Measurements from ENCODE around the gene PAX7. TPM values are rescaled to one million over a fixed set of nuclear protein-coding genes. Genes with fewer than 3 reads are reported as not detected.

Gene PAX7
- total RNA-seq, 1 experiment from 2014 or later: 0.24 TPM

DNA sequence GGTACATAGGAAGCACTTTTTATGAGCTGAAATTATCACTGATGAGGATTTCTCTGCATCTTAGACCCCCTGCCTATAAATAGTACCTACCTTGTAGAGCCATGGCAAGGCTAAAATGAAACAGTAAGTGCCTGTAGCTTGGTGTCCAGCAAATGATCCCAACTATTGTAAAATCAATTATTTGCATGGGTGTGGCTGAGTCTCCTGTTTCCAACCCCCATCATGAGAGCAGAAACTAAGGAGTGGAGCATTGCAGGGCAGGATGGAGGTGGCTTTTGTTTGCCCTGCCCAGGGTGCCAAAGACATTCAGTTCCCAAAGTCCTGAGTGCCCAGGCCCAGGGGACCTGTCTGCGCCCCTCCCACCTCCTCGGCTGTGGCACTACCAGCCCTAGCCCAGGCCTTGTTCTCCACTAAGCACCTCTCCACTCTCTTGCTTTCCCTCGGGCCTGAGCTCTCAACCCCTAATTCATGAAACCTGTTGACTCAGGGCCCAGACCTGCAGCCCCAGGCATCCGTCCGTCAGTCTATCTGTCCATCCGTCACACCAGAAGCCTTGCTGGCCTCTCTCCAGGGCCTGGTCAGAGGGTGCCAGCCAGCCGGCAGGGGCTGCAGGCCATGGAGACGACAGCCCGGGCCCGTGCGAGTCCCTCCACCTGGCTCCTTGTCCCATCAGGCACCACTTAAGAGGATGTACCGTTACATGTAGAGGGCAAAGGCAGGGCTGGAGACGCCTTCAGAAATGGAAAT, 39.6 kb downstream of the PAX7 start (continued):
- TF ChIP-seq, protein P1, sequence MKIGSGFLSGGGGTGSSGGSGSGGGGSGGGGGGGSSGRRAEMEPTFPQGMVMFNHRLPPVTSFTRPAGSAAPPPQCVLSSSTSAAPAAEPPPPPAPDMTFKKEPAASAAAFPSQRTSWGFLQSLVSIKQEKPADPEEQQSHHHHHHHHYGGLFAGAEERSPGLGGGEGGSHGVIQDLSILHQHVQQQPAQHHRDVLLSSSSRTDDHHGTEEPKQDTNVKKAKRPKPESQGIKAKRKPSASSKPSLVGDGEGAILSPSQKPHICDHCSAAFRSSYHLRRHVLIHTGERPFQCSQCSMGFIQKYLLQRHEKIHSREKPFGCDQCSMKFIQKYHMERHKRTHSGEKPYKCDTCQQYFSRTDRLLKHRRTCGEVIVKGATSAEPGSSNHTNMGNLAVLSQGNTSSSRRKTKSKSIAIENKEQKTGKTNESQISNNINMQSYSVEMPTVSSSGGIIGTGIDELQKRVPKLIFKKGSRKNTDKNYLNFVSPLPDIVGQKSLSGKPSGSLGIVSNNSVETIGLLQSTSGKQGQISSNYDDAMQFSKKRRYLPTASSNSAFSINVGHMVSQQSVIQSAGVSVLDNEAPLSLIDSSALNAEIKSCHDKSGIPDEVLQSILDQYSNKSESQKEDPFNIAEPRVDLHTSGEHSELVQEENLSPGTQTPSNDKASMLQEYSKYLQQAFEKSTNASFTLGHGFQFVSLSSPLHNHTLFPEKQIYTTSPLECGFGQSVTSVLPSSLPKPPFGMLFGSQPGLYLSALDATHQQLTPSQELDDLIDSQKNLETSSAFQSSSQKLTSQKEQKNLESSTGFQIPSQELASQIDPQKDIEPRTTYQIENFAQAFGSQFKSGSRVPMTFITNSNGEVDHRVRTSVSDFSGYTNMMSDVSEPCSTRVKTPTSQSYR (CRISPR knock-in tag; IDR thresholded peaks at IDR 0.05): no peak
- TF ChIP-seq ETV6 (CRISPR knock-in tag; IDR thresholded peaks at IDR 0.05): no peak
- TF ChIP-seq EMX1 (CRISPR knock-in tag; IDR thresholded peaks at IDR 0.05): no peak
- no peak for TF ChIP-seq TEAD1 (CRISPR knock-in tag; IDR thresholded peaks at IDR 0.05)
- TF ChIP-seq RELA (CRISPR knock-in tag; IDR thresholded peaks at IDR 0.05; ENCODE audit: borderline replicate concordance): no peak
- TF ChIP-seq IRF2 (CRISPR knock-in tag; IDR thresholded peaks at IDR 0.05; ENCODE audit: borderline replicate concordance, low read depth): no peak
- no peak for TF ChIP-seq NFE2L1 (CRISPR knock-in tag; IDR thresholded peaks at IDR 0.05)
- TF ChIP-seq HMGA2 (CRISPR knock-in tag; IDR thresholded peaks at IDR 0.05): no peak
- TF ChIP-seq, protein P2, sequence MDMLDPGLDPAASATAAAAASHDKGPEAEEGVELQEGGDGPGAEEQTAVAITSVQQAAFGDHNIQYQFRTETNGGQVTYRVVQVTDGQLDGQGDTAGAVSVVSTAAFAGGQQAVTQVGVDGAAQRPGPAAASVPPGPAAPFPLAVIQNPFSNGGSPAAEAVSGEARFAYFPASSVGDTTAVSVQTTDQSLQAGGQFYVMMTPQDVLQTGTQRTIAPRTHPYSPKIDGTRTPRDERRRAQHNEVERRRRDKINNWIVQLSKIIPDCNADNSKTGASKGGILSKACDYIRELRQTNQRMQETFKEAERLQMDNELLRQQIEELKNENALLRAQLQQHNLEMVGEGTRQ (CRISPR knock-in tag; IDR thresholded peaks at IDR 0.05): no peak
- TF ChIP-seq, protein P3, sequence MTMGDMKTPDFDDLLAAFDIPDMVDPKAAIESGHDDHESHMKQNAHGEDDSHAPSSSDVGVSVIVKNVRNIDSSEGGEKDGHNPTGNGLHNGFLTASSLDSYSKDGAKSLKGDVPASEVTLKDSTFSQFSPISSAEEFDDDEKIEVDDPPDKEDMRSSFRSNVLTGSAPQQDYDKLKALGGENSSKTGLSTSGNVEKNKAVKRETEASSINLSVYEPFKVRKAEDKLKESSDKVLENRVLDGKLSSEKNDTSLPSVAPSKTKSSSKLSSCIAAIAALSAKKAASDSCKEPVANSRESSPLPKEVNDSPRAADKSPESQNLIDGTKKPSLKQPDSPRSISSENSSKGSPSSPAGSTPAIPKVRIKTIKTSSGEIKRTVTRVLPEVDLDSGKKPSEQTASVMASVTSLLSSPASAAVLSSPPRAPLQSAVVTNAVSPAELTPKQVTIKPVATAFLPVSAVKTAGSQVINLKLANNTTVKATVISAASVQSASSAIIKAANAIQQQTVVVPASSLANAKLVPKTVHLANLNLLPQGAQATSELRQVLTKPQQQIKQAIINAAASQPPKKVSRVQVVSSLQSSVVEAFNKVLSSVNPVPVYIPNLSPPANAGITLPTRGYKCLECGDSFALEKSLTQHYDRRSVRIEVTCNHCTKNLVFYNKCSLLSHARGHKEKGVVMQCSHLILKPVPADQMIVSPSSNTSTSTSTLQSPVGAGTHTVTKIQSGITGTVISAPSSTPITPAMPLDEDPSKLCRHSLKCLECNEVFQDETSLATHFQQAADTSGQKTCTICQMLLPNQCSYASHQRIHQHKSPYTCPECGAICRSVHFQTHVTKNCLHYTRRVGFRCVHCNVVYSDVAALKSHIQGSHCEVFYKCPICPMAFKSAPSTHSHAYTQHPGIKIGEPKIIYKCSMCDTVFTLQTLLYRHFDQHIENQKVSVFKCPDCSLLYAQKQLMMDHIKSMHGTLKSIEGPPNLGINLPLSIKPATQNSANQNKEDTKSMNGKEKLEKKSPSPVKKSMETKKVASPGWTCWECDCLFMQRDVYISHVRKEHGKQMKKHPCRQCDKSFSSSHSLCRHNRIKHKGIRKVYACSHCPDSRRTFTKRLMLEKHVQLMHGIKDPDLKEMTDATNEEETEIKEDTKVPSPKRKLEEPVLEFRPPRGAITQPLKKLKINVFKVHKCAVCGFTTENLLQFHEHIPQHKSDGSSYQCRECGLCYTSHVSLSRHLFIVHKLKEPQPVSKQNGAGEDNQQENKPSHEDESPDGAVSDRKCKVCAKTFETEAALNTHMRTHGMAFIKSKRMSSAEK (CRISPR knock-in tag; IDR thresholded peaks at IDR 0.05; ENCODE audit: borderline replicate concordance): no peak
- TF ChIP-seq, protein P4, sequence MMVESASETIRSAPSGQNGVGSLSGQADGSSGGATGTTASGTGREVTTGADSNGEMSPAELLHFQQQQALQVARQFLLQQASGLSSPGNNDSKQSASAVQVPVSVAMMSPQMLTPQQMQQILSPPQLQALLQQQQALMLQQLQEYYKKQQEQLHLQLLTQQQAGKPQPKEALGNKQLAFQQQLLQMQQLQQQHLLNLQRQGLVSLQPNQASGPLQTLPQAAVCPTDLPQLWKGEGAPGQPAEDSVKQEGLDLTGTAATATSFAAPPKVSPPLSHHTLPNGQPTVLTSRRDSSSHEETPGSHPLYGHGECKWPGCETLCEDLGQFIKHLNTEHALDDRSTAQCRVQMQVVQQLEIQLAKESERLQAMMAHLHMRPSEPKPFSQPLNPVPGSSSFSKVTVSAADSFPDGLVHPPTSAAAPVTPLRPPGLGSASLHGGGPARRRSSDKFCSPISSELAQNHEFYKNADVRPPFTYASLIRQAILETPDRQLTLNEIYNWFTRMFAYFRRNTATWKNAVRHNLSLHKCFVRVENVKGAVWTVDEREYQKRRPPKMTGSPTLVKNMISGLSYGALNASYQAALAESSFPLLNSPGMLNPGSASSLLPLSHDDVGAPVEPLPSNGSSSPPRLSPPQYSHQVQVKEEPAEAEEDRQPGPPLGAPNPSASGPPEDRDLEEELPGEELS (CRISPR knock-in tag; IDR thresholded peaks at IDR 0.05): no peak

DNA sequence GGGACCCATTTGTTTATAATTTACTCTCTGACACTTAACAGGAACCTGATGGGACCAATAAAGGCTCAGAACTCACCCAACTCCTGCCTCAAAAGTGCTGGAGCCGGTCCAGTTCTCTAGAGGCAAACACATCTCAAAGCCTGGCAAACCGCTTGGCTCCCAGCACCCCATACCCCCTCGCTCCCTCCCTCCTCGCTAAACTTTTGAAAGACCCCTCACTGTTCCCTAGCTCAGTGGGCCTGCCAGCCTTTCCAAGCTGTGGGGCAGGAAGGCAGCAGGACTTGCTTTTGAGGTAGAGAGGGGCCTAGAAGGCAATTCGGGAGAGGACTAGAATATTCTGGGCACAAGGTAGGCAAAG, 40.2 kb downstream of the PAX7 start:
- no peak overlapping the region for H3K27ac Mint-ChIP-seq
- H3K36me3 Mint-ChIP-seq: no peaks in the 10 kb centered on the region
- ChIA-PET POLR2A (no interaction called here), CTCF (interaction anchor here (1.3 to 2.0 kb wide), 2 partner anchors 9 to 205 kb away, joined by 3 to 5 read pairs; no protein-coding TSS in a partner anchor)
- peaks cover 50% of the 10 kb centered on the region for H3K27me3 Mint-ChIP-seq (ENCODE audit: low read depth)
- no peak overlapping the region for H3K4me3 Mint-ChIP-seq
- no peak for ATAC-seq
- no peaks in the 10 kb centered on the region for H3K9me3 Mint-ChIP-seq
- TF ChIP-seq SP1 (CRISPR knock-in tag; conservative IDR thresholded peaks at IDR 0.05) (no peak), ZBTB21 (CRISPR knock-in tag; IDR thresholded peaks at IDR 0.05; ENCODE audit: borderline replicate concordance) (no peak), ZNF219 (CRISPR knock-in tag; IDR thresholded peaks at IDR 0.05; ENCODE audit: borderline replicate concordance) (no peak), SMAD4 (CRISPR knock-in tag; IDR thresholded peaks at IDR 0.05) (no peak), SOX15 (CRISPR knock-in tag; IDR thresholded peaks at IDR 0.05) (no peak), KAT7 (CRISPR knock-in tag; IDR thresholded peaks at IDR 0.05; ENCODE audit: borderline replicate concordance) (no peak), EMX1 (CRISPR knock-in tag; IDR thresholded peaks at IDR 0.05) (no peak)
- TF ChIP-seq, protein P5, sequence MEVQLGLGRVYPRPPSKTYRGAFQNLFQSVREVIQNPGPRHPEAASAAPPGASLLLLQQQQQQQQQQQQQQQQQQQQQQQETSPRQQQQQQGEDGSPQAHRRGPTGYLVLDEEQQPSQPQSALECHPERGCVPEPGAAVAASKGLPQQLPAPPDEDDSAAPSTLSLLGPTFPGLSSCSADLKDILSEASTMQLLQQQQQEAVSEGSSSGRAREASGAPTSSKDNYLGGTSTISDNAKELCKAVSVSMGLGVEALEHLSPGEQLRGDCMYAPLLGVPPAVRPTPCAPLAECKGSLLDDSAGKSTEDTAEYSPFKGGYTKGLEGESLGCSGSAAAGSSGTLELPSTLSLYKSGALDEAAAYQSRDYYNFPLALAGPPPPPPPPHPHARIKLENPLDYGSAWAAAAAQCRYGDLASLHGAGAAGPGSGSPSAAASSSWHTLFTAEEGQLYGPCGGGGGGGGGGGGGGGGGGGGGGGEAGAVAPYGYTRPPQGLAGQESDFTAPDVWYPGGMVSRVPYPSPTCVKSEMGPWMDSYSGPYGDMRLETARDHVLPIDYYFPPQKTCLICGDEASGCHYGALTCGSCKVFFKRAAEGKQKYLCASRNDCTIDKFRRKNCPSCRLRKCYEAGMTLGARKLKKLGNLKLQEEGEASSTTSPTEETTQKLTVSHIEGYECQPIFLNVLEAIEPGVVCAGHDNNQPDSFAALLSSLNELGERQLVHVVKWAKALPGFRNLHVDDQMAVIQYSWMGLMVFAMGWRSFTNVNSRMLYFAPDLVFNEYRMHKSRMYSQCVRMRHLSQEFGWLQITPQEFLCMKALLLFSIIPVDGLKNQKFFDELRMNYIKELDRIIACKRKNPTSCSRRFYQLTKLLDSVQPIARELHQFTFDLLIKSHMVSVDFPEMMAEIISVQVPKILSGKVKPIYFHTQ (CRISPR knock-in tag; IDR thresholded peaks at IDR 0.05): no peak
- no peak for DNase-seq (ENCODE audit: low spot score)
- H3K4me1 Mint-ChIP-seq: peaks cover 43% of the 10 kb centered on the region
